ENCODE measurements around the gene OPA1.

- no peak; a peak in 1 of 6 replicates for TF ChIP-seq CTCF (IDR thresholded peaks at IDR 0.05 in 2 of 3, conservative IDR thresholded peaks at IDR 0.05 in 1 of 3; ENCODE audit: borderline replicate concordance in 1 of 3, insufficient read depth in 1 of 3, low read depth in 2 of 3, low read length in 2 of 3)
- no peak for TF ChIP-seq REST (IDR thresholded peaks at IDR 0.05; ENCODE audit: low read depth)
- TF ChIP-seq POLR2A (IDR thresholded peaks at IDR 0.05; ENCODE audit: borderline replicate concordance, extremely low read depth, insufficient read depth, insufficient read length) = no peak
- no peak for TF ChIP-seq RAD21 (IDR thresholded peaks at IDR 0.05; ENCODE audit: low read depth)
- TF ChIP-seq SP1 (IDR thresholded peaks at IDR 0.05; ENCODE audit: low read depth) = peak; percentile 98
- peak; percentile 94 for TF ChIP-seq MAX (IDR thresholded peaks at IDR 0.05)
- no peak for TF ChIP-seq ZNF274 (IDR thresholded peaks at IDR 0.05; ENCODE audit: low read depth, low read length)
Observed at GRCh38 chr3:193592841-193593667, at the start of gene OPA1.

Measured in HCT116 (cell line).